Astrocyte of the cerebellum (primary cell): ENCODE measurements around the gene ROCK1.

Source experiments
- DNase-seq: peaks from one replicate; pipeline ENCODE4 v3.0.0-alpha.2; 2011; ENCODE audit warnings: low read depth
- H3K4me3 ChIP-seq: 2 replicates; pipeline ENCODE4 v1.5.1; 2011; ENCODE audit warnings: mild to moderate bottlenecking, low read depth, low read length, moderate library complexity
- in situ Hi-C: cut with HindIII; loops from 2 replicates; pipeline ENCODE4 v1.10.0; 2017; ENCODE audit warnings: low sequenced_read_pairs
- TF ChIP-seq, protein P1 (sequence below): IDR thresholded peaks from 2 replicates; pipeline ENCODE4 v1.5.1; 2012; ENCODE audit warnings: low read length, low read depth, moderate library complexity, mild to moderate bottlenecking; ENCODE audit errors: missing control alignments

Gene ROCK1

DNA sequence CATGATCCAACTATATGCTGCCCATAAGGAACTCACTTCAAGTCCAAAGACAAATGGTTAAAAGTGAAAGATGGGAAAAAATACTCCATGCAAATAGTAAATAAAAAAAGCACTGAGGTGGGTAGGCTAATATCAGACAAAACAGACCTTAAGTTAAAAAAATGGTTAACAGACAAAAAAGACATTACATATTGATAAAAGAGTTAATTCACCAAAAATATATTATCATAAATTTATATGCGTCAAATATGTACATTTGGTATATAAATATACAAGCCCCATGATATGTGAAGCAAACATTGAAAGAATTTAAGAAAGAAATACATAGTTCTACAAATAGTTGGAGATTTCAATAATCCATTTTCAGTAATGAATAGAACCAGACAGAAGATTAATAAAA is 31.0 kb downstream of the ROCK1 start:
- DNase-seq, result no peak
- TF ChIP-seq, protein P1, sequence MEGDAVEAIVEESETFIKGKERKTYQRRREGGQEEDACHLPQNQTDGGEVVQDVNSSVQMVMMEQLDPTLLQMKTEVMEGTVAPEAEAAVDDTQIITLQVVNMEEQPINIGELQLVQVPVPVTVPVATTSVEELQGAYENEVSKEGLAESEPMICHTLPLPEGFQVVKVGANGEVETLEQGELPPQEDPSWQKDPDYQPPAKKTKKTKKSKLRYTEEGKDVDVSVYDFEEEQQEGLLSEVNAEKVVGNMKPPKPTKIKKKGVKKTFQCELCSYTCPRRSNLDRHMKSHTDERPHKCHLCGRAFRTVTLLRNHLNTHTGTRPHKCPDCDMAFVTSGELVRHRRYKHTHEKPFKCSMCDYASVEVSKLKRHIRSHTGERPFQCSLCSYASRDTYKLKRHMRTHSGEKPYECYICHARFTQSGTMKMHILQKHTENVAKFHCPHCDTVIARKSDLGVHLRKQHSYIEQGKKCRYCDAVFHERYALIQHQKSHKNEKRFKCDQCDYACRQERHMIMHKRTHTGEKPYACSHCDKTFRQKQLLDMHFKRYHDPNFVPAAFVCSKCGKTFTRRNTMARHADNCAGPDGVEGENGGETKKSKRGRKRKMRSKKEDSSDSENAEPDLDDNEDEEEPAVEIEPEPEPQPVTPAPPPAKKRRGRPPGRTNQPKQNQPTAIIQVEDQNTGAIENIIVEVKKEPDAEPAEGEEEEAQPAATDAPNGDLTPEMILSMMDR, result no peak
- in situ Hi-C loops, result no loop called here
- no peak overlapping the region for H3K4me3 ChIP-seq

DNA sequence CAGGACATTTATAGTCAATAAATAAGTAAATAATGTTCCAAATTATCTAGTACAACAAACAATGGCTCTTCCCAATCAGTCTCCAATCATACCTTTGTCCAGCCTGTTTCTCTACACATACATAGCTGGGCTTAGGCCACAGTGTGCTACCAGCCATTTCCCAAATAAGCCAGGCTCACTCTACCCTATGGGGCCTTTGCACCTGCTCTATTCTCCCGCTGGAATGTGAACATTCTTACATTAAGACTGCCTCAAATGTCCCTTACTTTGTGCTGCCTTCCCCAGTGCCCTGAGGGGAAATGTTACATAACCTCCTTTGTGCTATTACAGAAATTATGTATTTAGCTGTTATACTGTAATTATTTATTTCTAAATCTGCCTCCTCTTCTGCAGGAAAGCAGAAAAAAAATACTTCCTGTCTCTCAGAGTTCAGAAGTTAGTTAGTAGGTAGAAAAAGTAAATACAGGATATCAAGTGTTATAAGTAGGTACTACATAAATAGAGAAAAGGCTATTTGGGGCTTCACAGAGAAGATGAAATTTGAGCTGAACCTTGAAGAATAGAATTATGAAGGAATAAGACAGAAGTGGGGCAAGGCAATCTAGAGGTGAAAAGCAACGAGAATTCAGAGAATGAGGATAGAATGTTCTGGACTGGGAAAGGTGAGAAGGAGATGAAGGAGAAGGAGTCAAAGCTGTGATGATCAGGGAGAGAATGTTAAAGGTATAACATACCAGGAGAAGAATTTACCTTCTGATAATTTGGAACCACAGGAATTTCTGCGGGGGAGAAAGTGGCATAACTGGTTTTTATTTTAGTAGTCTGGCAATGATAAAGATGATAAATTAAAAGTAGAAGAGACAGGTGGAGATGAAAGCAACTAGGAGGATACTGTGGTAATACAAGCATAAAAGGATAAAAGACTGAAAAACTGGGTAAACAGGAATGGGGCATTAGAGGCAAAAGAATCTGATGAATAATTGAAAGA is 37.0 kb downstream of the ROCK1 start:
- TF ChIP-seq, protein P1, result no peak
- DNase-seq, result no peak
- H3K4me3 ChIP-seq, result no peak overlapping the region
- in situ Hi-C loops, result no loop called here

- TF ChIP-seq, protein P1, result no peak
- no peak for DNase-seq
- H3K4me3 ChIP-seq, result no peak overlapping the region
- in situ Hi-C loops, result no loop called here
Observed at GRCh38 chr18:21073180-21073579, 38.4 kb downstream of the ROCK1 start.

DNA sequence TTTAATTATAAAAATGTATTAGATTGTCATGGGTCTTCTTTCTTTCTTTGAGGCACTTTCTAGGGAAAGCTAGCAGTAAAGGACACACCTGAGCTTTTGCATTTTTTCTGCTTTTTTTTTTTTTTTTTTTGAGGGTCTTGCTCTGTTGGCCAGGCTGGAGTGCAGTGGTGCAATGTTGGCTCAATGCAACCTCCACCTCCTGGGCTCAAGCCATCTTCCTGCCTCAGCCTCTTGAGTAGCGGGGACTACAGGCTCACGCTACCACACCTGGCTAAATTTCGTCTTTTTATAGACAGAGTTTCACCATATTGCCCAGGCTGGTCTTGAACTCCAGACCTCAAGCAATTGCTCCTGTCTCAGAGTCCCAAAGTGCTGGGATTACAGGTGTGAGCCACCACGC is 40.5 kb downstream of the ROCK1 start:
- in situ Hi-C loops, result no loop called here
- no peak overlapping the region for H3K4me3 ChIP-seq
- no peak for DNase-seq
- TF ChIP-seq, protein P1, result no peak

- TF ChIP-seq, protein P1, result no peak
- no peak overlapping the region for H3K4me3 ChIP-seq
- in situ Hi-C loops, result no loop called here
- no peak for DNase-seq
Observed at GRCh38 chr18:21069468-21069867, 42.1 kb downstream of the ROCK1 start.

GRCh38 chr18:21064347-21064746 is 47.3 kb downstream of the ROCK1 start:
- H3K4me3 ChIP-seq, result no peak overlapping the region
- TF ChIP-seq, protein P1, result no peak
- in situ Hi-C loops, result no loop called here
- no peak for DNase-seq
